Nephron progenitor cell (in vitro differentiated cells): ENCODE results near the gene TBCD.

ENCODE experiments used
- DNase-seq: peaks from one replicate; pipeline ENCODE4 v3.0.0; 2021
- H3K27ac Mint-ChIP-seq: 2 replicates; pipeline ENCODE4 v1.8.0; 2021; ENCODE audit warnings: mild to moderate bottlenecking, moderate library complexity, mixed read lengths
- H3K27me3 Mint-ChIP-seq: 2 replicates; pipeline ENCODE4 v1.8.0; 2021; ENCODE audit warnings: mild to moderate bottlenecking, low read depth, mixed read lengths; ENCODE audit not compliant: poor library complexity
- H3K36me3 Mint-ChIP-seq: 2 replicates; pipeline ENCODE4 v1.8.0; 2021; ENCODE audit warnings: low read depth, mixed read lengths
- H3K4me1 Mint-ChIP-seq: 2 replicates; pipeline ENCODE4 v1.8.0; 2021; ENCODE audit warnings: mixed read lengths
- H3K4me3 Mint-ChIP-seq: 2 replicates; pipeline ENCODE4 v1.8.0; 2021; ENCODE audit warnings: mild to moderate bottlenecking, moderate library complexity, mixed read lengths
- H3K9me3 Mint-ChIP-seq: 2 replicates; pipeline ENCODE4 v1.8.0; 2021; ENCODE audit warnings: mild to moderate bottlenecking, moderate library complexity, mixed read lengths
- TF ChIP-seq, protein P1 (sequence below): fragments of 200-600 bp; sonication (generic); IDR thresholded peaks from 2 replicates; pipeline ENCODE4 v1.5.0; 2021; ENCODE audit warnings: antibody characterized with exemption

The TBCD gene

DNA sequence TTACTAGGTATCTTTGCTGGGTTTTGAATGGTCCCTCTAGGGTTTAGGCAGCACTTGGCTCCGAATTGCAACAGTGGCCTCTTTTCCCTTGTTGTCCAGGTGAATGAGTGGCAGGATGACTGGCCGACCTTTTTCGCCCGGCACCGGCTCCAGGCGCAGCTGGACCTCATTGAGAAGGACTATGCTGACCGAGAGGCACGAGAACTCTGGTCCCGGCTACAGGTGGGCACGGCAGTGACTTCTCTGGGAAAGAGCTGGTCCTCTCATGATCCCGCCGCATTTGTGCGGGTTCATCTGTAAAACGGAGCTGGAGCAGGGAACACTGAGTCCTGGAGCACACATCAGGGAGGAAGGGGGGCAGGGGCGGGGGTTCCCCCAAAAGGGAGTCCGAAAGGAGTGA, 3.1 kb upstream of the TBCD start:
- TF ChIP-seq, protein P1, sequence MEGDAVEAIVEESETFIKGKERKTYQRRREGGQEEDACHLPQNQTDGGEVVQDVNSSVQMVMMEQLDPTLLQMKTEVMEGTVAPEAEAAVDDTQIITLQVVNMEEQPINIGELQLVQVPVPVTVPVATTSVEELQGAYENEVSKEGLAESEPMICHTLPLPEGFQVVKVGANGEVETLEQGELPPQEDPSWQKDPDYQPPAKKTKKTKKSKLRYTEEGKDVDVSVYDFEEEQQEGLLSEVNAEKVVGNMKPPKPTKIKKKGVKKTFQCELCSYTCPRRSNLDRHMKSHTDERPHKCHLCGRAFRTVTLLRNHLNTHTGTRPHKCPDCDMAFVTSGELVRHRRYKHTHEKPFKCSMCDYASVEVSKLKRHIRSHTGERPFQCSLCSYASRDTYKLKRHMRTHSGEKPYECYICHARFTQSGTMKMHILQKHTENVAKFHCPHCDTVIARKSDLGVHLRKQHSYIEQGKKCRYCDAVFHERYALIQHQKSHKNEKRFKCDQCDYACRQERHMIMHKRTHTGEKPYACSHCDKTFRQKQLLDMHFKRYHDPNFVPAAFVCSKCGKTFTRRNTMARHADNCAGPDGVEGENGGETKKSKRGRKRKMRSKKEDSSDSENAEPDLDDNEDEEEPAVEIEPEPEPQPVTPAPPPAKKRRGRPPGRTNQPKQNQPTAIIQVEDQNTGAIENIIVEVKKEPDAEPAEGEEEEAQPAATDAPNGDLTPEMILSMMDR = no peak
- Mint-ChIP-seq H3K4me1 (peaks cover 14% of the 10 kb centered on the region), H3K4me3 (no peak overlapping the region), H3K36me3 (peaks cover 49% of the 10 kb centered on the region), H3K27ac (no peak overlapping the region), H3K27me3 (peaks cover 29% of the 10 kb centered on the region), H3K9me3 (peaks cover 49% of the 10 kb centered on the region)
- DNase-seq = no peak

DNA sequence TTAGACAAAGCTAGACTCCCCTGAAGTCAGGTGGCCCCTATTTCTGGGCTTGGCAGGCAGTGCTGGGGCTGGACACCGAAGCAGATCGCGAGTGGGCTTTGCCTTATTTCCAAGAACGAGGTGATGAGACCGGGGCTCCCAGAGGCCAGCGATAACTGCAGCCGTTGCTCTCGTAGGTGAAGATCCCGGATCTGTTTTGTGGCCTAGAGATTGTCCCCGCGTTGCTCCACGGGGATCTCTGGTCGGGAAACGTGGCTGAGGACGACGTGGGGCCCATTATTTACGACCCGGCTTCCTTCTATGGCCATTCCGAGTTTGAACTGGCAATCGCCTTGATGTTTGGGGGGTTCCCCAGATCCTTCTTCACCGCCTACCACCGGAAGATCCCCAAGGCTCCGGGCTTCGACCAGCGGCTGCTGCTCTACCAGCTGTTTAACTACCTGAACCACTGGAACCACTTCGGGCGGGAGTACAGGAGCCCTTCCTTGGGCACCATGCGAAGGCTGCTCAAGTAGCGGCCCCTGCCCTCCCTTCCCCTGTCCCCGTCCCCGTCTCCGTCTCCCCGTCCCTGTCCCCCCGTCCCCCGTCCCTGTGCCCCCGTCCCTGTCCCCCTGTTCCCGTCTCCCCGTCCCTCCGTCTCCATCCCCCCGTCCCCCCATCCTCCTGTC, 1.5 kb upstream of the TBCD start:
- Mint-ChIP-seq H3K4me3 (peak overlapping the region; percentile 75), H3K9me3 (peaks cover 39% of the 10 kb centered on the region), H3K27ac (no peak overlapping the region), H3K4me1 (peaks cover 30% of the 10 kb centered on the region), H3K36me3 (peaks cover 35% of the 10 kb centered on the region), H3K27me3 (peaks cover 30% of the 10 kb centered on the region)
- peak; percentile 27 for DNase-seq
- TF ChIP-seq, protein P1 = no peak

DNA sequence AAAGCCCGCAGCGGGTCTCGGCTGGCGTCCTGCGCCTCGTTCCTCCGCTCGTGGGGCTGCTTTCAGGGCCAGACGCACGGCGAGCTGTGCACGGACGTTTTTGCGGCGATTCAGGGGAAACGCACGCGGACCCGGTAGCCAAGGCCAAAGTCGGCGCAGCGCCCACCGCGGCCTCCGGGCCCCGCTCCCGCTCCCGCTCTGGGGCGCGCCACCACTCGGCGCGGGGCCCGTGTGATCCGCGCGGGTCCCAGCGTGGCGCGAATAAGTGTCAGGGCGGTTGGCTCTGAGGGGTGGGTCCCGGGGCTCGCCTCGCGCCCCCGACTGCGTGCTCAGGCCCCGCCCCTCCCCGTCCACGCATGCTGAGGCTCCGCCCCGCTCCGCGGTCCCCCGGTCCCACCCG, 694 bp upstream of the TBCD start:
- Mint-ChIP-seq H3K4me3 (peak overlapping the region; percentile 59), H3K27me3 (peaks cover 33% of the 10 kb centered on the region), H3K9me3 (peaks cover 31% of the 10 kb centered on the region), H3K36me3 (peaks cover 34% of the 10 kb centered on the region), H3K27ac (no peak overlapping the region), H3K4me1 (peaks cover 38% of the 10 kb centered on the region)
- DNase-seq = no peak
- TF ChIP-seq, protein P1 = no peak

- H3K27ac Mint-ChIP-seq = peak overlapping the region; percentile 51
- peaks cover 29% of the 10 kb centered on the region for H3K36me3 Mint-ChIP-seq
- DNase-seq = peak; percentile 60
- peaks cover 29% of the 10 kb centered on the region for H3K27me3 Mint-ChIP-seq
- peaks cover 17% of the 10 kb centered on the region for H3K9me3 Mint-ChIP-seq
- TF ChIP-seq, protein P1 = no peak
- peak overlapping the region; percentile 93 for H3K4me3 Mint-ChIP-seq
- H3K4me1 Mint-ChIP-seq = peaks cover 47% of the 10 kb centered on the region
Observed at GRCh38 chr17:82752371-82753200, 721 bp downstream of the TBCD start.

- peak overlapping the region; percentile 51 for H3K27ac Mint-ChIP-seq
Observed at GRCh38 chr17:82753201-82753464, 1.3 kb downstream of the TBCD start.

More at GRCh38 chr17:82753201-82753464, 1.3 kb downstream of the TBCD start:
- DNase-seq = no peak
- peaks cover 25% of the 10 kb centered on the region for H3K27me3 Mint-ChIP-seq
- TF ChIP-seq, protein P1 = no peak
- H3K9me3 Mint-ChIP-seq = peaks cover 11% of the 10 kb centered on the region
- H3K36me3 Mint-ChIP-seq = peaks cover 24% of the 10 kb centered on the region
- H3K4me3 Mint-ChIP-seq = peak overlapping the region; percentile 93
- peaks cover 47% of the 10 kb centered on the region for H3K4me1 Mint-ChIP-seq
